Left renal cortex interstitium (tissue), 4 donors: ENCODE data around the gene P3H2. TPM values are rescaled to one million over a fixed set of nuclear protein-coding genes. Genes with fewer than 3 reads are reported as not detected.
A peak's percentile ranks its signal among the peaks of the same experiment; 100 is the strongest.
"Not testable (repeated sequence)": the region's sequence is repeated elsewhere in the genome, so short reads cannot be mapped to it uniquely, and the experiment has no call there.

Experiments used
- DNase-seq, 4 donors: peaks; one replicate each; pipeline ENCODE4 v3.0.0-alpha.2; 2013; ENCODE audit warnings: low read depth in 4 of 4, low spot score in 2 of 4, missing footprints in 1 of 4
- polyA plus RNA-seq, 4 donors: library from polyadenylated mRNA; unstranded; fragments of 120-200 nt; gene quantifications; one replicate each; pipeline ENCODE4 v1.2.1, GENCODE V29; 2013; ENCODE audit not compliant: insufficient read length in 4 of 4

The P3H2 gene
- polyA plus RNA-seq, 4 donors, result 82.6 to 101 (median 93.8) TPM

DNA sequence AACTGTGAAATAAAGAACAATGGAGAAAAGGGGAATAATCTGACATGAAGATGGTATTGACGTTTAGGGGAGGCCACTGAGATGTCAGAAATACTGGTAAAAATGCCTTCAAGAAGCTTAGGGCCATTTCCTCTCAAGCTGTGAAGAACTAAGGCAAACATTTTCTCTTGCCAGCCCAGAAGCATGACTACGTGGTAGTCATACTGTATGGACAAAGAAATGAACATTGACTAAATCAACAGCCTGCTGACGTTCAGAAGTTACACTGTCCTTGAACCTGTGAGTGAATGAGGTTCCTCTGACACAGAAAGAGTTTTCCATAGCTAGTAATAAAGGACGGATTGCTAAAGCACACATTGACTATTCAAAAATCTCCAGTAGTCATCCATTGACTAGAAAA, 121.0 kb downstream of the P3H2 start:
- no peak for DNase-seq

DNA sequence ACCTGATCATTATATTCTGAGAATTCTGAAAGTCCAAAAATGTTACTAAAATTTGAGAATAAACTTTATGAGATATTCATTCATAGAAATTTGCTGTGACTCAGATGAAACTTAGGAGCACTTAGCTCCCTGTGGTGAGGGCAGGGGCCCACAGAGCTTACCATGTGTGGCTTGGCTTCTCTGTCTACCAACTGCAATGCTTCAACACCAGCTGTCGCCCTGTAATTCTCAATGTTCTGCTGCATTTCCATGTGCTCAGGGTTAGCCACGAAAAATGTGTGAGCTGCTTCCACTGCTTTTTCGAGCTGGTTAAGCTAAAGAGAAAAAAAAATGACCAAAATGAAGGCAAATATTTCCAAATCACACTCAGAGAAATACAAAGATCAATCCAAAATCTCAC, 125.6 kb downstream of the P3H2 start:
- no peak for DNase-seq

DNA sequence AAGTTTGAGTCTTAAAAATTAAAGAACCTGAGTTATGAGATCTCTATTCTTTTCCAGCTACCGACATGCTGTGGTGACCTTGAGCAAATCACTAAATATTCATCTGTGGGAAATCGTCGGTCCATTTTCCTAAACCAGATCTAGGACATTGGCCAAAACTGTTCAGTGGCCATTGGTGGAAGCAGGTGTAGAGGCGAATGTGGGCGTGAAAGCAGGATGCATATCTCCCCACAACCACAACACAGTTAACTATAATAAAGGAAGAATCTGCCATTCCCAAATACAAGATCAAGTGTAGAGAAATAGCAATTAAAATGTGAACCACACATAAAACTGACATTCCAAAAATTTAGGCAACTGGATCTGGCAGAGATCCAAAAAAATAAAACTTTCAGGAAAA, 129.9 kb downstream of the P3H2 start:
- no peak for DNase-seq

DNA sequence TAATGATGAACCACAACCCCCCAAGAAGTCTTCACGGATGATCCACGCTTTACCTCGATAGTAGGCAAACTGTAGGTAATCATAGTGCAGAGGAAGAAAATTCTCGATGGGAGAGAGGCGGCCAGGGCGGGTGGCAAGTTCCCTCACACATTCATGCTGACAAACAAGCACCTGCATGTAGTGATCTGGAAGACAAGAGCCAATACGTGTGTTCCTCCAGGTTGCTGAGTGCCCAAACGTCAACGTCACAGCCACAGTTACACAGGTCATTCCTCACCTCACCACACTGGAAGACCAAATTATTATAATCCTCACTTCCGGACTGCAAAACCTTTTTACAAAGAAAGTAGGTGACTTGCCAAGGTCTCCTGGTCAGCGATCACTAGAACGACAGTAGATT, 131.8 kb downstream of the P3H2 start:
- DNase-seq, result no peak

DNA sequence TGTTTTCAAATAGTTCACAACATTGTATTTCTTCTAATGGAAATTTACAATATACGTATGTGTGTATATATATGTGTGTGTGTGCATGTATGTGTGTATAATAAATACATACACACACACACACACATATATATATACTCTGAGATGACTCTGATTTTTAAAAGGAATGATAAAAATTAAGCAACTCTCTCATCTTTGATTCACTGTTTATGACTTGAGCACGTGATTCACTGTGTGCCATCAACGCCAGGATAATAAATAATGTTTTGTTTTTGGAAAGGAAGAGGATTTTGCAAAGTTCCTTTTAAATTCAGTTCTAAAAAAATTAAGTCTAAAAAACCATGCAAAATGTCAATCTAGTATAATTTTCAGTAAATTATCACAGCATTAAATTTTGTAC, 132.4 kb downstream of the P3H2 start:
- DNase-seq, result no peak

DNA sequence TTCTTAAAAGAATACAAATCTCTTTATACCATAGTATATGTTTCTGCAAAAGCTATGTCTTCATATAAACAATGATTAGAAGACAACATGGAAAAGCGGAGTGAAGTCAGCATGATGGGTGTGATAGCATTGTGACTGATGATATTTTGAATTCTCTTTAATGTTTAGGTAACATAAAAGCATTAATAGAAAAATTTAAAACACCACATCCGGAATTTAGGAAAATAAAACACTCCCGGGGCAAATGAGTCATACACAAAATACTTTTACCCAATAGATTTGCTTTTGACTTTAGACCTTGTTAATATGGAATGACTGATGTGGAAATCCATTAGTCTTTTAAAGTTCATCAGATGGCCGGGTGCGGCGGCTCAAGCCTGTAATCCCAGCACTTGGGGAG, 134.7 kb downstream of the P3H2 start:
- DNase-seq, result no peak

DNA sequence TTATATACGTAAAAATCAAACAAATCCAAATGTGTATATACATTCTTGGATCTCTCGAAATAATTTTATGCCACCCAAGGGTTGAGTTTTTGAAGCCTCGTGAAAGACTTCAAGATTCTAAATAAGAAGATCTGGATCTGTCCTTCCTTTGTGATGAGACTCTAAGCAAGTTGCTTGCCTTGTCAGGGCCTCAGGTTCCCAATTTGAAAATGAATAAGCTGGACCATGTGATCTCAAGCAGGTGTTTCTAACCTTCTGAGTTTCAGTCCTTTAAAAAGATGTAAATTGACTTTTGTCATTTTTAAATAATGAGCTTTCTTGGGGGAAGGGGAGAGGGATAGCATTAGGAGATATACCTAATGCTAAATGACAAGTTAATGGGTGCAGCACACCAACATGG, 137.1 kb downstream of the P3H2 start:
- no peak for DNase-seq

DNA sequence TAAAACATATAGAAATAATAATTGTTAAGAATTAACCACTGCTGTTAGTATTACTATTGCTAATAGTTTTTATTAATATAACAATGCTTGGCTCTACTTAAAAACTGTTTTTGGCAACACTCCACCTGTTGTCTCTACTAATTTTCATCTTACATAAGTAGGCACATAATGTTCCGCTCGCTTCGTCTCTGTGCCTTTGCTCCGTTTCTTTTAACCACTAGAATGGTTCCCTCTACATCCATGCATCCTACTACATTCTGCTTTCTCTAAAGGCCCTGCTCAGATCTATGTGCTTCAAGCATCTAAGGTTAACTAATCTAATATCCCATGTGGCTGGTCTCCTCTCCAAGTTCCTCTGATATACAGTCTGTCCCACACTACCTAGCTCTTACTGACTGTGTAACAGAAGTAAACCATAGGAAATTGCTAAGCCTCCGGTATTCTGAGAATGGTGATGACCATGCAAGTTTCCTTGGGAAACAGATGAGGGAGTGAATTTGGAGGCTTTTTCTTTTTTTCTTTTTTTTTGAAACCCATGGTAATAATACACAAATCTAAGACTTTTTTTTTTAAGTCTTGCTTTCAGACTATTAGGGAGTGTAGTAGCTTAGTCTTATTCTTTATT, 138.3 kb downstream of the P3H2 start:
- DNase-seq, result no peak

DNA sequence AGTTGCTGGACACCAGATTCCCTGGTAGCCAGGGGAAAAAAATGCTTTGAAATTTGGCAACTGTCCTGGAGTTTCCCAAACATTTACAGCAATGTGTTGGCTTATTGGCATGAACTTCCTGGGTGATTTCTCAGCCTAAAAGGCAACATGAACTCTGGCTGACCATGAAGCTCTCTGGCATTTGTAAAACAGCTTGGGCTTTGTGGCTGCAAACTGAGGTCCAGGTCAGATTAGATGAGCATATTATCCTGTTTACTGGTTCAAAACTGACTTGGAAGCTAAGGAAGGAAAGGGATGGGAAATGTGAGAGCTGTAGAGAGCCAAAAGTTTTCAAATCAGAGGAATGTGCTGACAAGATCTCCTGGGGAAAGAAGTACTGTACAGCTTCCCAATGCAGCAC, 139.0 kb downstream of the P3H2 start:
- DNase-seq, result no peak

DNA sequence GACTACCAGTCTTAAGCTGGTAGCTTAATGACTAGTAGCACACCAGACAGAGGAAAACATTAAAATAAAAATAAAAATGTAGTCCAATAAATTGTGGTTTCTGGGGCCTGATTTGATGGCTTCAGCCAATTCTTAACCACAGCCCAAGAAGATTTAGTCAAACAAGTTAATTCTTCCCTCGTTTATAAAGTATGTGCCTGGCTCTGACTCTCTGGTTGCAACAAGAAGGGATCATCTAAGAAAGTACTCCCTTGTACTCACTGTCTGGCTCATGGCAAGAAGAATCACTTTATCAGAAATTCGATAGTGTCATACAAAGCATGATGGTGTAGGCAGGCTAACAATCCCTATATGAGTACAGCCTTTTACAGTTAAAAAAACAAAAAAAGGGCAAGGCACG, 141.9 kb downstream of the P3H2 start:
- no peak for DNase-seq

DNA sequence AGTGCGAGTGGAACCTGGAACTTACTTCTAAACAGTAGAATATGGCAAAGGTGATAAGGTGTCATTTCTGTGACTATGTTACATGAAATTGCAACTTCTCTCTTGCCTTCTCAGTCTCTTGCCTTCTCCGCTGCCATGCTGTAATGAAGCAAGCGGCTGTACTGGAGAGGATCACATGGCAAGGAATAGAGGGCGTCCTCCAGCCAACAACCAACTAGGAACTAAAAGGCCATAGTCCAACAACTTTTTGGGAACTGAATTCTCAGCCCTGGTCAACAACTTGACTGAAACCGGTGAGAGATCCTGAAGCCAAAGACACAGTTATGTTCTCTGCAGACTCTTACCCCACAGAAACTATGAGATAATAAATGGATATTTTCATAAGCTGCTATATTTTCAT, 143.5 kb downstream of the P3H2 start:
- no peak for DNase-seq

DNA sequence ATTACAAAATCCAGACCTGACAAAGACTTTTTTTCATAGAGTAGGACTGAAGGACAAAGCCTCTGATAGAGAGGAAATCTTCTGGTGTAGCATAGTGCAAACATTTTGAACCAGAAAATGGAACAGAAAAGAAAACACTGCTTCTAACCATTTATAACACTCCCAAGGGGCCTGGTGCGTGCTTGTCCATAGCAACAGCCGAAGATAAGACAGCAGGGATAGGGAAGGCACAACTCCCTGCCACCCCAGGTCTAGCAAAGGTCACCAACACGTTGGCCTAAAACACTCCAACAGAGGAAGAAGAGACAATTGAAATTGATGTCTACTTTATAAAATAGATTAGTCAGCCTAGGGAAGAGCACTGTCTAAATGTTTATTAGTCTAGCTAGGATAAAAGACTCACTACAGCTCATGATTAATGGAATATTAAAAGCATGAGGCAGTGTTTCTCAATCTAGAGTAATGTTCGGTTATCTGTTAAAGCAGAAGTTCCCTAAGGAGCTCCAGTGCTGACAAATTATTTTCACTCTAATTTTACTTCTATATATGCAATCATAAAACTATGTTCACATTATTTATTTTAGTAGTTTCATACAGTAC, 145.2 kb downstream of the P3H2 start:
- DNase-seq, result no peak

DNA sequence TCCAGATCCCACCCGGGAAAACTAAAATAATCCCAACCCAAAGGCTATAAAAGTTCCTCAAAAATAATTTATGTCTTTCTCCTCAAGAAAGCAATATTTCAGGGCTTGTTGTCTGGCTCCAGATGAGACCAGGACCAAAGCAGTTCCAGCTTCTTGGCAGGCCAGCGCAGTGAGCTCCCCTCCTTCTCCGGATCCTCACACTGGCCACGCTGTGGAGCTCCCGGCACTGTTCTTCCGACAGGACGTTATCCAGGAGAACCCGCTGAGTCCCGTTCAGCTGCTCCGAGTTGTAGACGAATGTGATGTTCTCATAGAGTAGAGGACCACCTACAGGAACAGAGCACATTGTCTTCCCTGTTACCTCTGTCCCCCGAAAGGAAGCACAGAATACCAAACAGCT, 146.3 kb downstream of the P3H2 start:
- no peak for DNase-seq

DNA sequence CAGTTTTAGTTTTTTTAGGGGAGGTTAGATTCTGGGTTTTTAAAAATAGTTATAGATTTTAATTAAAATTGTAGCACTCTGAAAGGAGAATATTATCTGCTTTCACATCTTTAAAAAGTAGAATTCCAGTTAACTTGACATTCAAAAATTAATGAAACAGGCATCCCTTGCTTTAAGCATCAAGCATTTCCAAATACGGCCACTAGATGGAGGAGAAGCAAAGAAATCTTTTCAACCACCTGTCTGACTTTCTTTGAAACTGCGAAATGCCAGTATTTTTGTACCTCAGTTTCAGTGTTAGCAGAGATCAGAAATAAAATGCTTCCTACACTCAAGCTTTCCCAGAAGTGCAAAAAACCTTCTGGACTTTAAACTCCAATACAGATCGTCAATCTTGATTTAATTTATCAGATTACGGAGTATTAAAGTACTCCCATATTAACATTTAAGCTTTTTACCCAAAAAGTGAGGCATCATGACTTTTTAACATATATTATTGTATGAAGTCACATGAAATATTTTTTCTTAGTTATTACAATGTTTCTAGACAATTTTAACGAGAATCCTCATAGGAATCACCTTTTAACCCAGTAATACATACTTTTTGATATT, 153.3 kb downstream of the P3H2 start:
- peak in 2 of 4 donors; percentile 44 to 59 for DNase-seq

DNA sequence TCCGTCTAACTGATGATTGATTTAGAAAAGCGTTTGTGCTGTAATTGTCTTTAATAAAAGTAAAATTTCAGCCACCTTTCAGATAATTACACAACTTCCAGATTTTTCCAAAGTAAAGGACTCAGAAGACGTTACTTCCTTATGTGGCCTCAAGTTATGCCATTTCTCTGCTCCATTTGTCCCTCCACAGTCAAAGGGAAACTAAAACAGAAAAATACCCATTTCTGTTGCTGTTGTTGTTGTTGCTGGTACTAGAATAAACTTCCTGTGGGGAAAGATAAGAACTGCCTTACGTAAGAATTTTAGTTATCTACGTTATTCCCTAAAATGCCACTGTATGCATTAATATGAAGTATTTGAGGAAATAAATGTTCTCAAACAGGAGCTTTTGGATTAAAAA, 153.9 kb downstream of the P3H2 start:
- DNase-seq, result no peak

DNA sequence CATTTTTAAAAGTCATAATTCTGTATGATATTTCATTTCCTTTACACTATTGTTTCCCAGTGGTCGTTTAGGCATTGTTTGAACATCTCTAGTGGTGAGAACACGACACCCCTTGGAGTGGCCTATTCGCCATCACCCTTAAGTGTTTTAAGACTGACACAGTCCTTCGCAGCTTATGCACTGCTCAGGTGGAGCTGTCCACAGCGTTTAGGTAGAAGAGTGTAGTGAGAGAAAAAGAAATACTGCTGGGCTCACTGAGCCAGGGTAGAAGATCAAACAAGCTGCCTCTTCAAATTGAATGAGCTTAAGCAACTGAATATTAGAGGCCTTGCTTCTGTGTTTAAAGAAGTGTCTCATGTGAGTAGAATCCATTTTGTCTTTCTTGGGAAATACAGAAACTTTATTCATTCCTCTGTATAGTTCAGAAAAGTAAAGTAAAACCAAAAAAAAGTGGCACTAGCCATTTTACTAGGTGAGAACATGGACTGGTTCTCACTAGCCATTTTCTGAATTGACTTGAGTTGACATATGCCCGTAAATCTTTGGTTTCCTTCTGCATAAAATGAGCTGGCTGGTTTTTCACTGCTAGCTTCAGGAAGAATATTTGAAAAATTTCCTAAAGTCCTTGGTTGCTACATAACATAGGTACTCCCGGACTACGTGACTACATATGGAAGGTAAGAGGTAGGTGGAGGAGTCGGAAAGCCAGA, 155.9 kb downstream of the P3H2 start:
- no peak for DNase-seq

DNA sequence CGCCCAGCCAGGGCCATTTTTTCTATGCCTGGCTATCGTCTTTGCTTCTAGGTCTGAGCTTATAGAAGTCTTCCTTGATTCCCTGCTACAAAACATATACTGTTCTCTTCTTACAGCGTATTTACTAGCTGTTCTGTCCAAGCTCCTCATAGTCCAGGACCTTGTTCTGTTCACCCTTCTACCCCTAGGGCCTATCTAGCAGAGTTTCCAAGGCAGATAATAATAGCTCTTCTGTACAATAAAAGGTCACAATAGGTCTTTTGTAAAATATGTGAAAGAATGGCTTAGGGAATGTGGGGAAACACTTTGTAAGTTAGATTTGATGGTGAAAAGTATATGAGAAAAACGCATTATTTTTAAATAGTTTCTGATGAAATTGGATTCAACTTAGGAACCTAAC, 158.2 kb downstream of the P3H2 start:
- DNase-seq, result no peak

DNA sequence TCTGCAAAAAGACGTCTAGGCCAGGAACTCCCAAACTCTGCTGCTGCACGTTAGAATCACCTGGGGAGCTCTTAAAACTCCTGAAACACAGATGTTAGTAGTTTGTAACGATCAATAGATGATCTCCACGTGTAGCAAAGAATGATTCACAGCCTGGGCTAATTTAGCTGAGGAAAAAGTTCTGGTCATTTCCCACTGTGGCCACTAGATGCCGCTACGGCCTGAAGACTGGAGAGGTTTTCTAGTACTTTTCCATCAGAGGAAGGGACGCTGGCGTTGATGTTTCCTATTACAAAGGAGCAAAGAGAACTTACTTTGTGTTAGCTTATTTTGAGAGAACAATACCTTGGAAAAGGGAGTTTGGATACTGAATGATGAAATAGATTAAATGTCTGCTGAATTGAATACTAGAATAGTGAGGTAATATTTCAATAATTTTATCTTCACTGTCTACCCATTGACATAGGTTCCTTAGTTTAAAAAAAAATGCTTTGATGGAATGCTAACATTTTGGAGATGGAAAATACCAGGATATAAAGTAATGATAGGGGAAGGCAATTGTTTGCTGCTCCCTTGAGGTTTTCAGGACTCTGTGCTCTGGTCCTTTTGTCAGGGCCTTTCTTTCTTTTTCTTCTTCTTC, 159.1 kb downstream of the P3H2 start:
- peak; percentile 34 to 78 (median 59) for DNase-seq

DNA sequence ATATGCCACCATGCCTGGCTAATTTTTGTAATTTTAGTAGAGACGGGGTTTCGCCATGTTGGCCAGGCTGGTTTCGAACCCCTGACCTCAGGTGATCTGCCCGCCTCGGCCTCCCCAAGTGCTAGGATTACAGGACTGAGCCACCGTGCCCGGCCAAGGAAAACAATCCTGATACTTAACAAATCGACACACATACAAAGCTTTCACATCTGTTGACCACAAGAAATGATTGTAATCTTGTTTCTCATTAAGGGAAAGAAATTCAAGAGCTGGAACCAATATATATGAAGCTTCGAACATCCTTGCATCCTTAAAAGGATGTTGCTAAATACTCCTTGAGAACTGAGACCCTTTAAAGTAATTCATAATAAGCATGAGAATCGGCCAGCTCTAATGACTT, 159.6 kb downstream of the P3H2 start:
- not testable (repeated sequence) for DNase-seq

DNA sequence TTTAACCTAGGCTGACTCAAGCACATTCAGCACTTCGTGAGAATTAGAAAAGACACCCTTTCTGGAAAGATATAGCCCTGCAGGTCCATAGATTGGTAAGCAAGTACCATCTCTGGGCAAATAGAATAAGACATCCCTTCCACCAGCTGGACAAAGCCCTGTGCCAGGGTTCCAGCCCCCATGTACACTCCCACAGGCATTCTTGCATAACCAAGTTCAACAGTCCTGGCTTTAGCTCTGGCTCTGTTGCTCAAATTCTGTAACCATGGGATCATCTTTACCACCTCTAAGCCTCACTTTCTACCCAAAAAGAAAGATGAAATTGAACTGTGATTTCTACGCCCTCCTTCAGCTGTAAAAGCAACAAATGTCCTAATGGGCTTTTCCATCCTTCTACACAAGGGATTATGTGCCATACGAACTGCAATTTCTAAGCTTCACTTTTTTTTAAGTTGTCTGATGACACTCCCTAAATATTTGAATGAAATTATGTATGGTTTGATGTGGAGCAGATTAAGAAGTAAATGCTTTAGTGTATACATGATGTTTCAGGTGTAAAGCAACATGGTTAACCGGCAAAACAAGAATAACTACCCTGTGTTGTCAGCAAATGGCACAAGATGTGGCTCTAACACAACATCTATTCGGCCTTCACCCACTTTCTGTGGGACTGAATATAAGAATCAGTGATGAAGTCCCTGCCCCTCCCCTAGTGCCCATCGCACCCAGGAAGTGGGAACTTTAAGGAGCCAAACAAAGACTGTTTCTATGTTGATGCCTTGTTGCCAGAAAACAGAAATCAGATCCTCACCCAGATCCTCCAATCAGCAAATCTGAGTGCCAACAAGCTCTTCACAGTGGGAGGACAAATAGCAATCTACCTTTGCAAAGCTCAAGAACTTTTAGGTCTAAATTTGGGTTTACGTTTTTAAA, 165.7 kb downstream of the P3H2 start:
- DNase-seq, result no peak
